ENCODE measurements around the gene ST3GAL2. TPM values are rescaled to one million over a fixed set of nuclear protein-coding genes. Genes with fewer than 3 reads are reported as not detected.

ST3GAL2 gene
- total RNA-seq, 2 donors from 2014 or later: 27.7 to 29.4 TPM

Other genes starting within 250 kb of the ST3GAL2 start
- 10 to 100 TPM; 17.2 to 20.6 TPM for gene EXOSC6, start 187.2 kb downstream of the ST3GAL2 start, total RNA-seq
- gene AARS1, start 149.6 kb downstream of the ST3GAL2 start, total RNA-seq: 10 to 100 TPM; 77.2 to 86.3 TPM
- 10 to 100 TPM; 18.8 to 20.2 TPM for gene DDX19B, start 139.9 kb downstream of the ST3GAL2 start, total RNA-seq
- gene DDX19A, start 92.2 kb downstream of the ST3GAL2 start, total RNA-seq: 10 to 100 TPM; 29.9 to 31.9 TPM
- 10 to 100 TPM; 10.7 to 11.0 TPM for gene FCSK, start 15.5 kb upstream of the ST3GAL2 start, total RNA-seq
- 10 to 100 TPM; 29.3 to 39.1 TPM for gene COG4, start 84.5 kb upstream of the ST3GAL2 start, total RNA-seq
- 100 to 1,000 TPM; 140 to 144 TPM for gene SF3B3, start 84.7 kb upstream of the ST3GAL2 start, total RNA-seq
- 1 to 10 TPM; 4.0 to 4.3 TPM for gene IL34, start 207.5 kb upstream of the ST3GAL2 start, total RNA-seq
- 100 to 1,000 TPM; 116 to 145 TPM for gene MTSS2, start 247.0 kb upstream of the ST3GAL2 start, total RNA-seq